ENCODE data around the gene CFAP73. TPM values are rescaled to one million over a fixed set of nuclear protein-coding genes. Genes with fewer than 3 reads are reported as not detected.

CFAP73 gene
- polyA plus RNA-seq, 3 donors = 0.14 TPM; not detected in 2

GRCh38 chr12:113145720-113146551, 3.6 kb upstream of the CFAP73 start:
- H3K27ac Mint-ChIP-seq = peak overlapping the region in 1 of 7 donors; percentile 62
- H3K27me3 ChIP-seq (ENCODE audit: control insufficient read depth in 2 of 2, insufficient read depth in 2 of 2, low read length in 2 of 2) = peaks cover 0 to 14% of the 10 kb centered on the region in 2 donors
- no peak overlapping the region for H3K27ac ChIP-seq (ENCODE audit: low read depth in 1 of 2, low read length in 2 of 2)
- H3K9ac ChIP-seq (ENCODE audit: insufficient read depth, low read length, poor library complexity, severe bottlenecking) = no peak overlapping the region
- no peak overlapping the region for H3K4me3 Mint-ChIP-seq
- H3K36me3 ChIP-seq (replicated peaks in 1 of 2; ENCODE audit: control insufficient read depth in 1 of 2, insufficient read depth in 2 of 2, low read length in 2 of 2) = no peaks in the 10 kb centered on the region
- H3K4me1 Mint-ChIP-seq = peaks cover 34% of the 10 kb centered on the region
- intact Hi-C loops (cut with micrococcal nuclease) = no loop called here
- no peak overlapping the region for H3K4me3 ChIP-seq (replicated peaks in 1 of 3; ENCODE audit: low read depth in 2 of 3, low read length in 3 of 3)
- peak in 1 of 3 donors; percentile 20 for DNase-seq
- H2AFZ ChIP-seq (ENCODE audit: insufficient read depth, low read depth, low read length, poor library complexity, severe bottlenecking) = no peak overlapping the region
- no peaks in the 10 kb centered on the region for H3K9me3 ChIP-seq (replicated peaks in 1 of 2; ENCODE audit: control insufficient read depth in 1 of 2, insufficient read depth in 1 of 2, low read length in 2 of 2)
- H3K4me2 ChIP-seq (replicated peaks; ENCODE audit: extremely low read depth, low read length, poor library complexity, severe bottlenecking) = no peak overlapping the region
- TF ChIP-seq CTCF (IDR thresholded peaks at IDR 0.05) = no peak
- peaks cover 21 to 25% (median 22%) of the 10 kb centered on the region in 3 donors for H3K27me3 Mint-ChIP-seq (ENCODE audit: low read depth in 3 of 3)
- WGBS (ENCODE audit: insufficient coverage) = 77% methylated on average over 4 of the region's 12 CpGs
- no peaks in the 10 kb centered on the region for H4K20me1 ChIP-seq (ENCODE audit: insufficient read depth, low read length)
- no peaks in the 10 kb centered on the region for H3K79me2 ChIP-seq (ENCODE audit: insufficient read depth, low read length)
- H3K4me1 ChIP-seq (ENCODE audit: control insufficient read depth in 1 of 2, insufficient read depth in 2 of 2, low read length in 2 of 2) = peaks cover 32 to 40% of the 10 kb centered on the region in 2 donors
- H3K9me3 Mint-ChIP-seq = peaks cover 0 to 7% (median 0%) of the 10 kb centered on the region in 7 donors
- H3K36me3 Mint-ChIP-seq = no peaks in the 10 kb centered on the region

- Histone ChIP-seq H3K79me2 (ENCODE audit: insufficient read depth, low read length) (no peaks in the 10 kb centered on the region), H2AFZ (ENCODE audit: insufficient read depth, low read depth, low read length, poor library complexity, severe bottlenecking) (no peak overlapping the region), H3K9ac (ENCODE audit: insufficient read depth, low read length, poor library complexity, severe bottlenecking) (no peak overlapping the region), H3K36me3 (replicated peaks in 1 of 2; ENCODE audit: control insufficient read depth in 1 of 2, insufficient read depth in 2 of 2, low read length in 2 of 2) (no peaks in the 10 kb centered on the region), H3K4me3 (replicated peaks in 1 of 3; ENCODE audit: low read depth in 2 of 3, low read length in 3 of 3) (no peak overlapping the region), H3K4me1 (ENCODE audit: control insufficient read depth in 1 of 2, insufficient read depth in 2 of 2, low read length in 2 of 2) (peaks cover 25 to 31% of the 10 kb centered on the region in 2 donors), H3K9me3 (replicated peaks in 1 of 2; ENCODE audit: control insufficient read depth in 1 of 2, insufficient read depth in 1 of 2, low read length in 2 of 2) (no peaks in the 10 kb centered on the region), H4K20me1 (ENCODE audit: insufficient read depth, low read length) (no peaks in the 10 kb centered on the region), H3K27ac (ENCODE audit: low read depth in 1 of 2, low read length in 2 of 2) (no peak overlapping the region), H3K4me2 (replicated peaks; ENCODE audit: extremely low read depth, low read length, poor library complexity, severe bottlenecking) (no peak overlapping the region), H3K27me3 (ENCODE audit: control insufficient read depth in 2 of 2, insufficient read depth in 2 of 2, low read length in 2 of 2) (peaks cover 5 to 24% of the 10 kb centered on the region in 2 donors)
- DNase-seq = no peak
- peaks cover 27% of the 10 kb centered on the region for H3K4me1 Mint-ChIP-seq
- intact Hi-C loops (cut with micrococcal nuclease) = no loop called here
- H3K27me3 Mint-ChIP-seq (ENCODE audit: low read depth in 3 of 3) = peaks cover 28 to 35% (median 31%) of the 10 kb centered on the region in 3 donors
- H3K4me3 Mint-ChIP-seq = no peak overlapping the region
- TF ChIP-seq CTCF (IDR thresholded peaks at IDR 0.05) = no peak
- WGBS (ENCODE audit: insufficient coverage) = no CpG with 5 or more reads among the region's 2 CpGs
- H3K27ac Mint-ChIP-seq = no peak overlapping the region
- H3K36me3 Mint-ChIP-seq = peaks cover 0 to under 1% of the 10 kb centered on the region in 2 donors
- H3K9me3 Mint-ChIP-seq = peaks cover 0 to 7% (median 0%) of the 10 kb centered on the region in 7 donors
These were observed 2.5 kb upstream of the CFAP73 start for GRCh38 chr12:113146999-113147398.

Data from CD14-positive monocyte (primary cell).